NB4 (cell line): Measurements from ENCODE around the gene GTPBP8.

ENCODE experiments used
- CTCF ChIP-seq: IDR thresholded peaks from one replicate; pipeline ENCODE4 v1.5.1; 2012; ENCODE audit warnings: low read depth, low read length
- MYC ChIP-seq: IDR thresholded peaks from 2 replicates; pipeline ENCODE4 v1.6.1; 2011; ENCODE audit warnings: low read depth, low read length

DNA sequence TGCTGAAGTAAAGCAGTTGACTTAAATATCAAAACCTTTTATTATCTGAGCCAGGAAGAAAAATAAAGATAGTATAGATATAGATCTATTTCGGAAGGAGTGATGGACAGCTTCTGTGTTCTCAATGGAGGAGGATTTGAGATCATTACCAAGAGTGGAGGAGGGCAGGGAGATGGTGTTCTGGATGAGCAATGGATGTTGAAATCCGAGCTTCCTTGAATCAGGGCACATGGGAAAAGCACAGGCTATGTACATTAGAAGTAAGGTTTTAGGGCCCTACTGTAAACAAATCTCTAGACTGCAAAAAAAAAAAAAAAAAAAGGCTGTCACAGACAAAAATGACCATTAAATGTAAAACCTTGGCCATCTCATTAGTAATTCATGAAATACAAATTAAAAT lies 43.2 kb downstream of the GTPBP8 start:
- TF ChIP-seq CTCF = no peak
- TF ChIP-seq MYC = no peak
